Endothelial cell of umbilical vein (primary cell): ENCODE data around the gene ANXA4. TPM values are rescaled to one million over a fixed set of nuclear protein-coding genes. Genes with fewer than 3 reads are reported as not detected.

Source experiments
- BruUV-seq: library from RNA; stranded (reverse); fragments of 400-500 nt; replicated peaks from 2 replicates; lab custom pipeline; 2021; lab: Mats Ljungman, UMichigan
- CTCF ChIA-PET: fragments of 300-600, 350-600 bp; sonication (Branson Sonifier 250); formaldehyde crosslinking; loops from one replicate; lab custom pipeline; 2021; ENCODE audit warnings: antibody characterized with exemption, inconsistent platforms; lab: Charles Lee
- POLR2A ChIA-PET: fragments of 300-600, 350-600 bp; sonication (Branson Sonifier 250); formaldehyde crosslinking; loops from one replicate; lab custom pipeline; 2021; ENCODE audit warnings: antibody characterized with exemption, inconsistent platforms; lab: Charles Lee
- DNase-seq: peaks from one replicate; pipeline ENCODE4 v3.0.0-alpha.2; 2011; ENCODE audit warnings: low read depth, low spot score
- FAIRE-seq: peaks from 2 replicates; lab custom pipeline; 2011; peaks lifted over from hg19 to GRCh38; lab: Jason Lieb, UNC
- H2AFZ ChIP-seq: 2 replicates; pipeline ENCODE4 v1.6.0; 2012; ENCODE audit warnings: low read depth, low read length, control low read depth, inconsistent platforms
- H3K27ac ChIP-seq: 2 replicates; pipeline ENCODE4 v1.5.1; 2011; ENCODE audit warnings: low read depth, mild to moderate bottlenecking, control low read depth, low read length, moderate library complexity; ENCODE audit not compliant: insufficient read depth
- H3K27me3 ChIP-seq, 2 experiments: 2 replicates each; pipeline versions ENCODE4 v1.6.0 to v1.6.1; 2011; ENCODE audit warnings: low read length in 2 of 2, mixed read lengths in 1 of 2; ENCODE audit not compliant: control insufficient read depth in 2 of 2, insufficient read depth in 2 of 2
- H3K36me3 ChIP-seq, 2 experiments: 2 replicates in 1 of 2; 3 replicates in 1 of 2; pipeline ENCODE4 v1.5.1; 2011; ENCODE audit warnings: low read length in 2 of 2, mild to moderate bottlenecking in 1 of 2, moderate library complexity in 1 of 2; ENCODE audit not compliant: control insufficient read depth in 2 of 2, insufficient read depth in 2 of 2; ENCODE audit errors: extremely low read depth in 1 of 2
- H3K4me1 ChIP-seq: 3 replicates; pipeline ENCODE4 v1.5.1; 2011; ENCODE audit warnings: mild to moderate bottlenecking, low read length; ENCODE audit not compliant: control insufficient read depth, insufficient read depth; ENCODE audit errors: extremely low read depth
- H3K4me2 ChIP-seq: 2 replicates; pipeline ENCODE4 v1.6.1; 2011; ENCODE audit warnings: low read length, control low read depth, mixed read lengths; ENCODE audit not compliant: insufficient read depth
- H3K4me3 ChIP-seq, 3 experiments: fragments of 200-600 bp in 1 of 3; sonication (generic), shearing (Covaris generic) in 1 of 3; replicated peaks in 1 of 3; 2 replicates each; pipeline ENCODE4 v1.5.1; 2011 to 2016; ENCODE audit warnings: control low read depth in 3 of 3, low read length in 3 of 3, mild to moderate bottlenecking in 2 of 3, inconsistent platforms in 1 of 3, low read depth in 1 of 3, moderate library complexity in 1 of 3; ENCODE audit not compliant: insufficient read depth in 1 of 3
- H3K79me2 ChIP-seq: 2 replicates; pipeline ENCODE4 v1.6.0; 2012; ENCODE audit warnings: low read length, inconsistent platforms; ENCODE audit not compliant: control insufficient read depth, insufficient read depth
- H3K9ac ChIP-seq: replicated peaks from 2 replicates; pipeline ENCODE3; 2011; ENCODE audit warnings: low read length, control low read depth; ENCODE audit not compliant: insufficient read depth; ENCODE audit errors: extremely low read depth
- H3K9me1 ChIP-seq: replicated peaks from 3 replicates; pipeline ENCODE4 v1.6.0; 2011; ENCODE audit warnings: mild to moderate bottlenecking, low read length; ENCODE audit not compliant: control insufficient read depth, insufficient read depth; ENCODE audit errors: extremely low read depth
- H3K9me3 ChIP-seq: replicated peaks from 2 replicates; pipeline ENCODE4 v1.5.1; 2012; ENCODE audit warnings: low read length, inconsistent platforms; ENCODE audit not compliant: control insufficient read depth, insufficient read depth
- H4K20me1 ChIP-seq: replicated peaks from 2 replicates; pipeline ENCODE3; 2011; ENCODE audit warnings: mild to moderate bottlenecking, low read length; ENCODE audit not compliant: control insufficient read depth, insufficient read depth; ENCODE audit errors: extremely low read depth
- CTCF ChIP-seq, 2 donors: IDR thresholded peaks; 1 replicate in 1 of 2; 2 replicates in 1 of 2; pipeline ENCODE4 v1.5.1; 2011; ENCODE audit warnings: low read length in 2 of 2, mild to moderate bottlenecking in 2 of 2, moderate library complexity in 2 of 2, control low read depth in 1 of 2, inconsistent platforms in 1 of 2, low read depth in 1 of 2; ENCODE audit not compliant: insufficient read depth in 1 of 2; ENCODE audit errors: extremely low read depth in 1 of 2
- EZH2 ChIP-seq: IDR thresholded peaks from 2 replicates; pipeline ENCODE4 v1.6.1; 2012; ENCODE audit warnings: borderline replicate concordance, low read depth, mild to moderate bottlenecking, moderate library complexity, low read length, inconsistent platforms; ENCODE audit not compliant: severe bottlenecking
- FOS ChIP-seq: IDR thresholded peaks from 2 replicates; pipeline ENCODE4 v1.6.1; 2011; ENCODE audit warnings: mild to moderate bottlenecking, low read length, moderate library complexity, borderline replicate concordance; ENCODE audit not compliant: insufficient read depth
- GATA2 ChIP-seq: IDR thresholded peaks from 2 replicates; pipeline ENCODE4 v1.7.0; 2011; ENCODE audit warnings: low read depth, mild to moderate bottlenecking, moderate library complexity, mixed read lengths, low read length; ENCODE audit not compliant: insufficient read length, insufficient read depth
- MAX ChIP-seq: IDR thresholded peaks from 2 replicates; pipeline ENCODE4 v1.6.1; 2011; ENCODE audit not compliant: insufficient read depth, insufficient read length
- POLR2A ChIP-seq: IDR thresholded peaks from 2 replicates; pipeline ENCODE4 v1.6.1; 2012; ENCODE audit warnings: low read depth, mild to moderate bottlenecking, control low read depth, low read length
- POLR2AphosphoS5 ChIP-seq: IDR thresholded peaks from 2 replicates; pipeline ENCODE4 v1.6.1; 2012; ENCODE audit warnings: low read depth, mild to moderate bottlenecking, control low read depth, low read length, moderate library complexity; ENCODE audit not compliant: insufficient read depth
- dilution Hi-C: fragments of 300-500 bp; cut with MboI; formaldehyde crosslinking; loops from one replicate; pipeline ENCODE4 v1.15.0; 2019; ENCODE audit warnings: low sequenced_read_pairs; ENCODE audit not compliant: extremely low pct_ligation_motif_present
- intact Hi-C: fragments of 100-400 bp; cut with micrococcal nuclease; formaldehyde crosslinking; loops from one replicate; pipeline ENCODE4 v1.10.0; 2022
- polyA plus RNA-seq, 4 experiments: library from polyadenylated mRNA; depleted of rRNA in 3 of 4; stranded (reverse) in 3 of 4; unstranded in 1 of 4; fragments of >200 nt; gene quantifications; 2 replicates each; pipeline versions ENCODE4 v1.2.1 to v1.2.3, GENCODE V29; 2011 to 2012; ENCODE audit warnings: missing spikeins in 1 of 4
- total RNA-seq: library from RNA; stranded (reverse); gene quantifications from 2 replicates; pipeline ENCODE4 v1.2.3, GENCODE V29; 2021

Gene ANXA4
- total and polyA plus RNA-seq, 2 donors (not counting 3 experiments of a cell fraction or from before 2014, with no cell fraction given), result 29.4 to 79.6 TPM

- Histone ChIP-seq H4K20me1 (peaks cover 2% of the 10 kb centered on the region), H3K9me1 (no peaks in the 10 kb centered on the region), H3K4me3 (no peak overlapping the region), H3K27ac (no peak overlapping the region), H3K79me2 (peaks cover 9% of the 10 kb centered on the region), H3K36me3 (no peaks in the 10 kb centered on the region), H3K9me3 (no peaks in the 10 kb centered on the region), H3K4me2 (no peak overlapping the region), H3K27me3 (no peaks in the 10 kb centered on the region), H2AFZ (no peak overlapping the region), H3K4me1 (no peaks in the 10 kb centered on the region), H3K9ac (no peak overlapping the region)
- BruUV-seq, result no TSS peak
- POLR2A ChIA-PET, result no interaction called here
- dilution Hi-C loops (no loop called here), intact Hi-C loops (no loop called here)
- CTCF ChIA-PET, result interaction anchor here (1.3 to 1.9 kb wide), 2 partner anchors 26 to 67 kb away, joined by 6 to 10 read pairs; no protein-coding TSS in a partner anchor
- FAIRE-seq (no peak), DNase-seq (no peak)
- no peak for TF ChIP-seq GATA2
- TF ChIP-seq EZH2, result no peak
- no peak for TF ChIP-seq CTCF (IDR thresholded peaks at IDR 0.05; ENCODE audit: extremely low read depth in 1 of 2, insufficient read depth in 1 of 2, low read depth in 1 of 2, low read length in 2 of 2)
- no peak for TF ChIP-seq MAX
- TF ChIP-seq POLR2AphosphoS5, result no peak
- no peak for TF ChIP-seq POLR2A
- TF ChIP-seq FOS, result no peak
These were observed 8.3 kb downstream of the ANXA4 start for GRCh38 chr2:69750246-69750645.
